ENCODE measurements around the gene ZFP92.

ZFP92 gene

DNA sequence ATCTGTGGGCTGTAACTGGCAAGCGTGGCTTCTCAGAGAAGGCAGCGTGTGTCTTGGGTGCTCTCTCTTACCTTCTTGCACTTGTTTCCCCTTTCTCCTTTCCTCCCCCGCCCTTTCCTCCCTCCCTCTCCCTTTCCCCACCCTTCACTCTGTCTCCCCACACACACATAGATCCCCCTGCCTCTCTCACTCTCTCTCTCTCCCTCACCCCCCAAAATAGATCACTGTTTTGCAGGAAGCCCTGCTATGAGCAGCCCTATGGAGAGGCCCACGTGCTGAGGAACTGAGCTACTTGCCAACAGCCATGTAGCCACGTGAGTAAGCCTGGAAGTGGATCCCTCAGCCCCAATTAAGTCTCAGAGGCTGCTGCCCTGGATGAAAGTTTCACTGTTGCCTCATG is 5.8 kb upstream of the ZFP92 start:
- in situ Hi-C loops (cut with HindIII; ENCODE audit: low pct_ligation_motif_present, low sequenced_read_pairs) = no loop called here
- TF ChIP-seq, protein P1, sequence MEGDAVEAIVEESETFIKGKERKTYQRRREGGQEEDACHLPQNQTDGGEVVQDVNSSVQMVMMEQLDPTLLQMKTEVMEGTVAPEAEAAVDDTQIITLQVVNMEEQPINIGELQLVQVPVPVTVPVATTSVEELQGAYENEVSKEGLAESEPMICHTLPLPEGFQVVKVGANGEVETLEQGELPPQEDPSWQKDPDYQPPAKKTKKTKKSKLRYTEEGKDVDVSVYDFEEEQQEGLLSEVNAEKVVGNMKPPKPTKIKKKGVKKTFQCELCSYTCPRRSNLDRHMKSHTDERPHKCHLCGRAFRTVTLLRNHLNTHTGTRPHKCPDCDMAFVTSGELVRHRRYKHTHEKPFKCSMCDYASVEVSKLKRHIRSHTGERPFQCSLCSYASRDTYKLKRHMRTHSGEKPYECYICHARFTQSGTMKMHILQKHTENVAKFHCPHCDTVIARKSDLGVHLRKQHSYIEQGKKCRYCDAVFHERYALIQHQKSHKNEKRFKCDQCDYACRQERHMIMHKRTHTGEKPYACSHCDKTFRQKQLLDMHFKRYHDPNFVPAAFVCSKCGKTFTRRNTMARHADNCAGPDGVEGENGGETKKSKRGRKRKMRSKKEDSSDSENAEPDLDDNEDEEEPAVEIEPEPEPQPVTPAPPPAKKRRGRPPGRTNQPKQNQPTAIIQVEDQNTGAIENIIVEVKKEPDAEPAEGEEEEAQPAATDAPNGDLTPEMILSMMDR (IDR thresholded peaks at IDR 0.05; ENCODE audit: low read depth, low read length, missing control alignments) = no peak
- no peak overlapping the region for H3K4me3 ChIP-seq (ENCODE audit: low read depth, low read length)
- no peaks in the 10 kb centered on the region for H3K27me3 ChIP-seq (replicated peaks)
- no peak overlapping the region for H3K27ac ChIP-seq
- no peaks in the 10 kb centered on the region for H3K36me3 ChIP-seq (replicated peaks)
- no peak for DNase-seq

DNA sequence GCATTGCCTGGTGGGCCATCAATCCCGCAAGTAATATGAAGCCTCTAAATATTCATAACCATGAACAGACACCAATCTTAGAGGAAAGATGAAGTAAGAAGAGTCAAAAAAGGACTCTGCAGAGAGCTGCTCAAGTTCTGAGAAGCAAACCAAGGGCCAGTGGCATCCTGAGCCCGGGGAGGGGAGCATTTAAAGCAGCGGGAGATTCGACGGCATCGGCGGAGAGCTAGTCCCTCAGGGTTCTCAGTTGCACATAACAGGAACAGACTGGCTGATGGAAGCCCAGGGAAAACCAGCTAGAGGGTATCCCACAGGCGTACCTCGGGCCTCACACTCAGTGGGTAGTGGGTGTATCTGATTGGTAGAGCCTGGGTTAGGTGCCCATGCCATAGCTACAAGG is 5.3 kb upstream of the ZFP92 start:
- Histone ChIP-seq H3K27me3 (replicated peaks) (no peaks in the 10 kb centered on the region), H3K27ac (no peak overlapping the region), H3K36me3 (replicated peaks) (no peaks in the 10 kb centered on the region), H3K4me3 (ENCODE audit: low read depth, low read length) (no peak overlapping the region)
- TF ChIP-seq, protein P1 (IDR thresholded peaks at IDR 0.05; ENCODE audit: low read depth, low read length, missing control alignments) = no peak
- no peak for DNase-seq
- in situ Hi-C loops (cut with HindIII; ENCODE audit: low pct_ligation_motif_present, low sequenced_read_pairs) = no loop called here

DNA sequence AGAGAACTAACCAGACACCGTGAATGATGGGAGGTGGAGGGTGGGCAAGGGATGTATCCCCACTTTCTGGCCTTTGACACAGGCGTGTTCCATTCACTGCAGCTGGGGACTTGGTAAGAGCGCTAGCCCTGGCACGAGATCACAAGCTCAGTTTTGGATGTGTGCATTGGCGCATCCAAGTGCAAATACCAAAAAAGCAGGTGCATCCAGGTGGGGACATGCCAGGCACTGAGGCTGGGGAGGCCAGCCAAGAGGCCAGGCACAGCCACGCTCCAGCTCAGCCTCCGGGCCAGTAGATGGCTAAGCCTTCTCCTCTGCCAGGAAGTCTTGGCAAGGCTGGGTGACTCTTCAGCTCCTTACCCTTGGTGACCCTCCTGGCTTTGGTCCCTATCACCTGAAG is 4.4 kb upstream of the ZFP92 start:
- Histone ChIP-seq H3K27me3 (replicated peaks) (peaks cover 1% of the 10 kb centered on the region), H3K4me3 (ENCODE audit: low read depth, low read length) (no peak overlapping the region), H3K27ac (no peak overlapping the region), H3K36me3 (replicated peaks) (no peaks in the 10 kb centered on the region)
- no peak for DNase-seq
- in situ Hi-C loops (cut with HindIII; ENCODE audit: low pct_ligation_motif_present, low sequenced_read_pairs) = no loop called here
- TF ChIP-seq, protein P1 (IDR thresholded peaks at IDR 0.05; ENCODE audit: low read depth, low read length, missing control alignments) = no peak

DNA sequence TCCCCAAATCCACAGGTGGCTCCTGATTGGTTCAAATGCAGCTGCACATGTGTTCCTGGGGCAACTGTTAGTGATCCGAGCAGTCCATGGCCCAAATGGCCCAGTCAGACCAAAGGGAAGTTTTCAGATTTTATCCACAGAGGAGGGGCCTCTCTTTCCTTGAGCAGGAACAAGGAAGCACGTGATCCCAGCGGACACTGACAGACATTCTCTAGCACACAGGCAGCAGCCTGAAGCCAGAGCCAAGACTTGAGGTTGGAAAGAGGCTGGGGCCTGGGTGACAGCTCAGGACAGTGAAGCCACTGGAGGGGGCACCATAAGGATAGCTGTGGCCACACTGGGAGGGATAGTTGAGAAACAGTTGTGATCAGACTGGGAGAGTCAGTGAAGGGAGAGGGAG is 3.5 kb upstream of the ZFP92 start:
- no peaks in the 10 kb centered on the region for H3K36me3 ChIP-seq (replicated peaks)
- TF ChIP-seq, protein P1 (IDR thresholded peaks at IDR 0.05; ENCODE audit: low read depth, low read length, missing control alignments) = no peak
- in situ Hi-C loops (cut with HindIII; ENCODE audit: low pct_ligation_motif_present, low sequenced_read_pairs) = no loop called here
- H3K27me3 ChIP-seq (replicated peaks) = peaks cover 3% of the 10 kb centered on the region
- no peak overlapping the region for H3K27ac ChIP-seq
- DNase-seq = no peak
- no peak overlapping the region for H3K4me3 ChIP-seq (ENCODE audit: low read depth, low read length)

DNA sequence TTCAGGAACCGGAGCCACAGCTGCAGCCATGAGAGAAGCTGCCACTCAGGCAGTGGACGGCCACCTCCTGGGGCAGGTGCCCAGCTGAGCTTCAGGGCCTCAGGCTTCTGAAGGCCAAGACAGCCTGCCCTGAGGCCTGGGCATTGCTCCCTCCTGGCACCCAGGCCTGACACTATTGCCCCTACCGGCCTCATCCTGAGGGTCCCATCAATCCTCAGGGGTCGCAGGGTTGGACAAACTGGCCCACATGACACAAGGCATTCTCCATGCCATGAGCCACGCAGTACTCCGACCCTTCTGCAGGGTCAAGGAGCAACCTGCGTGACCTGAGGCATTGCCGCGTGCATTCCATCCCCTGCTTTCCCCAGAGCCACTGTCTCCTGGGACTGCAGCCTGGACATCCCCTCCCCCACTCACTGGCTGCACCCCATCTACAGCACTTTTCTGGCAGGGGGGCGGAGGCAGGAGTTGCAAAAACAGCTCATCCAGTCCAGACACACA is 3.0 kb upstream of the ZFP92 start:
- TF ChIP-seq, protein P1 (IDR thresholded peaks at IDR 0.05; ENCODE audit: low read depth, low read length, missing control alignments) = no peak
- Histone ChIP-seq H3K36me3 (replicated peaks) (no peaks in the 10 kb centered on the region), H3K27me3 (replicated peaks) (peaks cover 3% of the 10 kb centered on the region), H3K27ac (no peak overlapping the region), H3K4me3 (ENCODE audit: low read depth, low read length) (no peak overlapping the region)
- no peak for DNase-seq
- in situ Hi-C loops (cut with HindIII; ENCODE audit: low pct_ligation_motif_present, low sequenced_read_pairs) = no loop called here

DNA sequence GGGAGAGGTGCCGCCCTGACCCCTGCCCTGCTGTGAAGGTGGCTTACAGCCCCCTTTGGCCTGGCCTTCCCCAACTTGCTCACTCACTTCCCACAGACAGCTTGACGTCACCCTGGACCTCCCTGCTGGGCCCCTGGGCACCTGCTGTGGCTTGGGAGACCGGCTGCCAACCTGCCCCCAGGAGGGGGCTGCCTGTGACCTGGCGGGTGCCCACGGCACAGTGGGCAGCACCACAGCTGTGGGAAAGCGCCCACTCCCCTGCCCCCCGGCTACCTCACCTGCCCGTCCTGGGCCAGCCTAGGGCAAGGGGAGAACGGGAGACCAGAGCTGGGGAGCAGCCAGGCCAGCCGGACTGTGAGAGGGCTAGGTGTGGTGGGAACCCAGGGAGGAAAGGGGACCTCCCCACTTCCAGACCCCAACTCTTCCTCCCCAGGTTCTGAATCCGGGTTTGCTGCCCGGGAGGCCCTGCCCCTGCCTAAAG is 2.4 kb upstream of the ZFP92 start:
- in situ Hi-C loops (cut with HindIII; ENCODE audit: low pct_ligation_motif_present, low sequenced_read_pairs) = no loop called here
- Histone ChIP-seq H3K27ac (no peak overlapping the region), H3K27me3 (replicated peaks) (peaks cover 3% of the 10 kb centered on the region), H3K4me3 (ENCODE audit: low read depth, low read length) (no peak overlapping the region), H3K36me3 (replicated peaks) (no peaks in the 10 kb centered on the region)
- DNase-seq = no peak
- TF ChIP-seq, protein P1 (IDR thresholded peaks at IDR 0.05; ENCODE audit: low read depth, low read length, missing control alignments) = no peak

Measured in brain microvascular endothelial cell (primary cell).